ENCODE data around the gene SOCS3. TPM values are rescaled to one million over a fixed set of nuclear protein-coding genes. Genes with fewer than 3 reads are reported as not detected.

Gene SOCS3
- total RNA-seq, 1 experiment from 2014 or later = 103 TPM

GRCh38 chr17:78380370-78380769 lies 20.5 kb upstream of the SOCS3 start:
- Histone ChIP-seq H3K36me3 (ENCODE audit: low read depth, low read length) (peaks cover 13% of the 10 kb centered on the region; the same call in 1 of the 2 replicates), H4K20me1 (ENCODE audit: low read length) (peaks cover 36% of the 10 kb centered on the region), H3K27me3 (ENCODE audit: low read length) (no peaks in the 10 kb centered on the region), H3K9me2 (replicated peaks; ENCODE audit: low read length) (no peaks in the 10 kb centered on the region), H3F3A (ENCODE audit: low read length, unreplicated experiment) (peaks cover 9% of the 10 kb centered on the region), H3K27ac (ENCODE audit: low read length) (no peak overlapping the region), H3K9ac (ENCODE audit: low read length) (no peak overlapping the region), H3K4me1 (ENCODE audit: insufficient read depth, low read length) (peaks cover 62% of the 10 kb centered on the region), H3K4me3 (ENCODE audit: low read length) (no peak overlapping the region), H2AFZ (ENCODE audit: low read length) (no peak overlapping the region), H3K4me2 (ENCODE audit: low read length) (peak overlapping the region; percentile 81), H3K9me3 (ENCODE audit: low read length) (no peaks in the 10 kb centered on the region), H3K79me2 (ENCODE audit: low read length) (peaks cover 69% of the 10 kb centered on the region)
- POLR2A ChIA-PET (ENCODE audit: unreplicated experiment) = no interaction called here
- ATAC-seq (no peak), DNase-seq (no peak)
- TF ChIP-seq EZH2phosphoT487 (IDR thresholded peaks at IDR 0.05; ENCODE audit: borderline replicate concordance, low read length) = no peak
- no peak for TF ChIP-seq EZH2 (IDR thresholded peaks at IDR 0.05; ENCODE audit: low read length, unreplicated experiment)
- TF ChIP-seq CTCF (conservative IDR thresholded peaks at IDR 0.05; ENCODE audit: low read depth, low read length) = no peak
- intact Hi-C loops (cut with micrococcal nuclease) = no loop called here
- CTCF ChIA-PET = no interaction called here
- BruUV-seq (replicated peaks) = TSS peak; percentile 16

GRCh38 chr17:78379131-78379491 lies 19.2 kb upstream of the SOCS3 start:
- intact Hi-C loops (cut with micrococcal nuclease) = loop anchor here (2.0 kb wide), 1 partner anchor 18 kb away; the partner anchor contains the start of gene SOCS3

More at GRCh38 chr17:78379131-78379491, 19.2 kb upstream of the SOCS3 start:
- peak overlapping the region; percentile 78 for H3K4me3 ChIP-seq (ENCODE audit: low read length)
- peak overlapping the region; percentile 81 for H3K4me2 ChIP-seq (ENCODE audit: low read length)
- H3K9me2 ChIP-seq (replicated peaks; ENCODE audit: low read length) = no peaks in the 10 kb centered on the region
- peaks cover 7% of the 10 kb centered on the region; the same call in 1 of the 2 replicates for H3K36me3 ChIP-seq (ENCODE audit: low read depth, low read length)
- CTCF ChIA-PET = interaction anchor here (0.6 kb wide), 1 partner anchor 11 kb away, joined by 3 read pairs; no protein-coding TSS in a partner anchor
- peak overlapping the region; percentile 94 for H2AFZ ChIP-seq (ENCODE audit: low read length)
- no peaks in the 10 kb centered on the region for H3K9me3 ChIP-seq (ENCODE audit: low read length)
- POLR2A ChIA-PET (ENCODE audit: unreplicated experiment) = interaction anchor here (0.6 kb wide), 2 partner anchors 66 to 328 kb away, joined by 4 to 6 read pairs; no protein-coding TSS in a partner anchor
- peaks cover 57% of the 10 kb centered on the region for H3K79me2 ChIP-seq (ENCODE audit: low read length)
- H3K27ac ChIP-seq (ENCODE audit: low read length) = peak overlapping the region; percentile 76
- TF ChIP-seq EZH2 (IDR thresholded peaks at IDR 0.05; ENCODE audit: low read length, unreplicated experiment) (no peak), CTCF (conservative IDR thresholded peaks at IDR 0.05; ENCODE audit: low read depth, low read length) (no peak), EZH2phosphoT487 (IDR thresholded peaks at IDR 0.05; ENCODE audit: borderline replicate concordance, low read length) (no peak)
- ATAC-seq (peak; percentile 54), DNase-seq (peak; percentile 81)
- H3K9ac ChIP-seq (ENCODE audit: low read length) = peak overlapping the region; percentile 89
- peaks cover 9% of the 10 kb centered on the region for H3F3A ChIP-seq (ENCODE audit: low read length, unreplicated experiment)
- H3K4me1 ChIP-seq (ENCODE audit: insufficient read depth, low read length) = peaks cover 71% of the 10 kb centered on the region
- TSS peak; percentile 60 for BruUV-seq (replicated peaks)
- H4K20me1 ChIP-seq (ENCODE audit: low read length) = peaks cover 29% of the 10 kb centered on the region
- H3K27me3 ChIP-seq (ENCODE audit: low read length) = no peaks in the 10 kb centered on the region

Measured in PC-3 (cell line).